Tibial nerve (tissue), 4 donors: ENCODE results near the gene AUH. TPM values are rescaled to one million over a fixed set of nuclear protein-coding genes. Genes with fewer than 3 reads are reported as not detected.

ENCODE experiments used
- DNase-seq, 2 donors: peaks; one replicate each; pipeline ENCODE4 v3.0.0-alpha.2; 2019; ENCODE audit warnings: low spot score in 2 of 2
- H3K27ac ChIP-seq, 4 donors: fragments of 200-600 bp; sonication (generic) in 3 of 4; one replicate each; pipeline ENCODE4 v1.5.1; 2017 to 2019; ENCODE audit warnings: mild to moderate bottlenecking in 1 of 4
- H3K27me3 ChIP-seq, 2 donors: fragments of 200-600 bp; sonication (generic) in 1 of 2; one replicate each; pipeline versions ENCODE4 v1.5.1 to v1.6.0; 2017 to 2019
- H3K36me3 ChIP-seq, 3 donors: fragments of 200-600 bp; sonication (generic); one replicate each; pipeline ENCODE4 v1.5.1; 2018 to 2019
- H3K4me1 ChIP-seq, 4 donors: fragments of 200-600 bp; sonication (generic) in 3 of 4; one replicate each; pipeline ENCODE4 v1.5.1; 2017 to 2019
- H3K4me3 ChIP-seq, 4 donors: fragments of 200-600 bp; sonication (generic) in 3 of 4; one replicate each; pipeline ENCODE4 v1.5.1; 2017 to 2019; ENCODE audit warnings: mild to moderate bottlenecking in 1 of 4, moderate library complexity in 1 of 4
- H3K9me3 ChIP-seq, 4 donors: fragments of 200-600 bp; sonication (generic) in 3 of 4; one replicate each; pipeline ENCODE4 v1.5.1; 2017 to 2019
- EP300 ChIP-seq, 2 donors: sonication (generic); formaldehyde crosslinking; IDR thresholded peaks; one replicate each; pipeline ENCODE4 v1.6.1; 2017; ENCODE audit warnings: antibody characterized with exemption in 2 of 2, mild to moderate bottlenecking in 1 of 2
- POLR2A ChIP-seq, 2 donors: fragments of 450-650 bp; IDR thresholded peaks; one replicate each; pipeline ENCODE4 v1.6.1; 2017; ENCODE audit warnings: antibody characterized with exemption in 2 of 2, mild to moderate bottlenecking in 2 of 2, moderate library complexity in 2 of 2
- WGBS, 2 donors: methylation state at CpG; one replicate each; pipeline ENCODE4 v1.1.5; 2018; 5-methylcytosine and 5-hydroxymethylcytosine counted together
- total RNA-seq, 4 donors: library from RNA; depleted of rRNA; stranded (reverse); fragments of >200 nt; gene quantifications; one replicate each; pipeline ENCODE4 v1.1.0, GENCODE V29; 2016
- TF ChIP-seq, protein P1 (sequence below), 5 experiments: fragments of 200-600 bp in 3 of 5; fragments of 450-650 bp in 2 of 5; sonication (generic) in 3 of 5; IDR thresholded peaks; one replicate each; pipeline ENCODE4 v1.5.1; 2016 to 2019; ENCODE audit warnings: antibody characterized with exemption in 5 of 5, mild to moderate bottlenecking in 3 of 5, moderate library complexity in 2 of 5

Gene AUH
- total RNA-seq, 4 donors from 2014 or later: 40.5 to 70.1 (median 44.9) TPM

DNA sequence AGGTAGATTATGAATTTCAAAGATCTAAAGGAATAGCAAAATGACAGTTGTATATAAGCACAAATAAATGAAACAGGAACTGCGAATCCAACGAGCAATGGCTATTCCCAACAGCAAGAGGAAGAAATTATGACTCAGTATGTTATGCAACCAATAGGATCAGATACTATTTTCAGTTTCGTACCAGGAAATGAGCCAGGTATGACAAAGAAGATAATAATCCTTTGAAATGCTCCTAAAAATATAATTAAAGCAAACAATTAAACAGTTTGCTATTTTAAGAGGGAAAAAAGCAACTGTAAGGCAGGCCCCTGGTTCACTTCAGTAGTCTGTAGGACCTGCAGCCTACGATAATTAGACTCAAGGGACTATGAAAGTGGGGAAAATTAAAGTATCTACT, 58.9 kb downstream of the AUH start:
- no peaks in the 10 kb centered on the region for H3K27me3 ChIP-seq
- DNase-seq: no peak
- no peak overlapping the region for H3K4me3 ChIP-seq
- H3K9me3 ChIP-seq: no peaks in the 10 kb centered on the region
- H3K36me3 ChIP-seq: no peaks in the 10 kb centered on the region
- WGBS, 2 donors: 48 to 66% methylated on average over 4 of the region's 4 CpGs
- H3K27ac ChIP-seq: peak overlapping the region in 3 of 4 donors; percentile 44 to 71 (median 67)
- peaks cover 0 to 73% (median 8%) of the 10 kb centered on the region in 4 donors for H3K4me1 ChIP-seq
- TF ChIP-seq EP300 (IDR thresholded peaks at IDR 0.05) (peak in 1 of 2 donors; percentile 82), POLR2A (IDR thresholded peaks at IDR 0.05) (no peak)

DNA sequence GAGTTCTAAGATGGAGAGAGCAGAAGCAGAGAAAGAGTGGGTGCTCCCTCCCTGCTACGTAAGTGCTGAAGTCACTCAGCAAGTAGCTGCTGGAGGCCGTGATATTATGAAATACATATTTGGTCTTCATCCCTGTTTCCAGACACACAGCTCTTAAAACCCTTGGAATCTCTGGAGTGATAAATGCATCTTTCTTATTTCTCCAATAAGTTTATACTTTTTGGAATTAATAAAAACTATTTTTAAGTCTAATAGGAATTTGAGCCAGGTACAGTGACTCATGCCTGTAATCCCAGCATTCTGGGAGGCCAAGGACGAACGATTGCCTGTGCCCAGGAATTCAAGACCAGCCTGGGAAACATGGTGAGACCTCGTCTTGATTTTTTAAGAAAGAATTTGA, 60.6 kb downstream of the AUH start:
- Histone ChIP-seq H3K27me3 (no peaks in the 10 kb centered on the region), H3K4me3 (no peak overlapping the region), H3K36me3 (peaks cover 0 to 9% (median 0%) of the 10 kb centered on the region in 3 donors), H3K27ac (peak overlapping the region in 2 of 4 donors; percentile 50 to 57), H3K4me1 (peaks cover 0 to 79% (median 8%) of the 10 kb centered on the region in 4 donors), H3K9me3 (no peaks in the 10 kb centered on the region)
- TF ChIP-seq, protein P1, sequence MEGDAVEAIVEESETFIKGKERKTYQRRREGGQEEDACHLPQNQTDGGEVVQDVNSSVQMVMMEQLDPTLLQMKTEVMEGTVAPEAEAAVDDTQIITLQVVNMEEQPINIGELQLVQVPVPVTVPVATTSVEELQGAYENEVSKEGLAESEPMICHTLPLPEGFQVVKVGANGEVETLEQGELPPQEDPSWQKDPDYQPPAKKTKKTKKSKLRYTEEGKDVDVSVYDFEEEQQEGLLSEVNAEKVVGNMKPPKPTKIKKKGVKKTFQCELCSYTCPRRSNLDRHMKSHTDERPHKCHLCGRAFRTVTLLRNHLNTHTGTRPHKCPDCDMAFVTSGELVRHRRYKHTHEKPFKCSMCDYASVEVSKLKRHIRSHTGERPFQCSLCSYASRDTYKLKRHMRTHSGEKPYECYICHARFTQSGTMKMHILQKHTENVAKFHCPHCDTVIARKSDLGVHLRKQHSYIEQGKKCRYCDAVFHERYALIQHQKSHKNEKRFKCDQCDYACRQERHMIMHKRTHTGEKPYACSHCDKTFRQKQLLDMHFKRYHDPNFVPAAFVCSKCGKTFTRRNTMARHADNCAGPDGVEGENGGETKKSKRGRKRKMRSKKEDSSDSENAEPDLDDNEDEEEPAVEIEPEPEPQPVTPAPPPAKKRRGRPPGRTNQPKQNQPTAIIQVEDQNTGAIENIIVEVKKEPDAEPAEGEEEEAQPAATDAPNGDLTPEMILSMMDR (IDR thresholded peaks at IDR 0.05): no peak
- TF ChIP-seq EP300 (IDR thresholded peaks at IDR 0.05) (peak in 1 of 2 donors; percentile 20), POLR2A (IDR thresholded peaks at IDR 0.05) (no peak)
- no peak for DNase-seq
- 71 to 78% methylated on average over 5 of the region's 5 CpGs for WGBS, 2 donors

DNA sequence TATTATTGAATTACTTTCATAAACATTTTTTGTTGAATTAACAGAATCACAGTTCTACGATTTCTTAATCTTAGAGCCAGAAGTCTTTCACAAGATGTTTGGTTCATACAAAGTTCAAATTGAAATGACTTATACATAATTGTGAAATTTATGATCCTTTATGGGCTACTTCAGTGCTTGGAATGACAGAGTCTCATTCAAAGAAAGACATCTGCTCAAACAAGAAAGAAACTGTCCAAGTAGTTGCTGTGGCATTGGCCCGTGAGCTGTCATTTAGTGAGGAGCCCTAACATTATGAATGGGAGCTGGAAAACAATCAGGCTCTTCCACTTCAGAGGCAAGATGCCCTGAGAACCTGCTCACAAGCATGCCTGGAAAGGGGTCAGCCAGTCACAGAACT, 63.4 kb downstream of the AUH start:
- peaks cover 0 to 35% (median under 1%) of the 10 kb centered on the region in 3 donors for H3K36me3 ChIP-seq
- WGBS, 2 donors: 32 to 41% methylated on average over 2 of the region's 2 CpGs
- DNase-seq: no peak
- no peaks in the 10 kb centered on the region for H3K27me3 ChIP-seq
- H3K27ac ChIP-seq: peak overlapping the region in 2 of 4 donors; percentile 38 to 58
- TF ChIP-seq EP300 (IDR thresholded peaks at IDR 0.05) (peak in 1 of 2 donors; percentile 52), POLR2A (IDR thresholded peaks at IDR 0.05) (no peak)
- H3K4me3 ChIP-seq: no peak overlapping the region
- no peaks in the 10 kb centered on the region for H3K9me3 ChIP-seq
- peaks cover 0 to 59% (median 8%) of the 10 kb centered on the region in 4 donors for H3K4me1 ChIP-seq

DNA sequence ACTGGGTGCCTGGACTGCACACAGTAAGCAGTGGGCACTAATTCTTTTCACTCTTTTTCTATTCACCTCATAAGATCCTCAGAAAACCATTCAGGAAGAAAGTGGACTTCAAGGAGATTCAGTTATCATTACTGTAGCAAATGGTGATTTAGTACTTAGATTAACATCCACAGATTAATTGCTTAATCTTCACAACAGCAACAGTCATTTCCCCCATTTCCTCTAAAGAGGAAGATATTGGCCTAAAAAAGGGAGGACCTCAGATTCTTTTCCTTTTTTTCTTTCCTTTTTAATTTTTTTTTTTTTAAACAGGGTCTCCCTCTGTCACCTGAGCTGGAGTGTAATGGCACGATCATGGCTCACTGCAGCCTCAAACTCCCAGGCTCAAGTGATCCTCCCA, 64.4 kb downstream of the AUH start:
- peaks cover 0 to 44% (median 4%) of the 10 kb centered on the region in 3 donors for H3K36me3 ChIP-seq
- peaks cover 0 to 50% (median 8%) of the 10 kb centered on the region in 4 donors for H3K4me1 ChIP-seq
- 83 to 100% methylated on average over 1 of the region's 1 CpG for WGBS, 2 donors
- H3K4me3 ChIP-seq: no peak overlapping the region
- H3K9me3 ChIP-seq: no peaks in the 10 kb centered on the region
- no peak for TF ChIP-seq EP300 (IDR thresholded peaks at IDR 0.05)
- no peak for TF ChIP-seq POLR2A (IDR thresholded peaks at IDR 0.05)
- TF ChIP-seq, protein P1 (IDR thresholded peaks at IDR 0.05): no peak
- H3K27ac ChIP-seq: peak overlapping the region in 1 of 4 donors; percentile 37
- no peak for DNase-seq
- H3K27me3 ChIP-seq: no peaks in the 10 kb centered on the region

DNA sequence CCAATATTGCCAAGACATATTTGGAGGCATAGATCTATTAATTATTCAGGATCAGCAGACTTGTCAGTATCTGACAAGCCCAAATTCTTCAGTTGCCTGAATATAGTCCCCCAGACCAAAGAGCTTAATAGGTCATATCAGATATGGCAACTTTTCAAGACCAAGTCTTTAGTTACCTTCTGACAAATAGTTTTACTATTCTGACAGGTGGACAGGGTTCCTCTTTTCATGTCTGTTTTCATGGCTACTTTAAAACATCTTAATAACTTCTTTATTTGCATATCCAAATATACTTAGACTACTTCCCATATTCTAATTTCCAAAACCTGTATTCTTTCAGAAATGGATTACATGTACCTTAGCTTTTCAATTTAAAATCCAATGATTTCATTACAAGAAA, 65.4 kb downstream of the AUH start:
- DNase-seq: no peak
- H3K27me3 ChIP-seq: no peaks in the 10 kb centered on the region
- H3K27ac ChIP-seq: no peak overlapping the region
- H3K4me1 ChIP-seq: peaks cover 0 to 40% (median 7%) of the 10 kb centered on the region in 4 donors
- H3K36me3 ChIP-seq: peaks cover 0 to 44% (median 4%) of the 10 kb centered on the region in 3 donors
- no peaks in the 10 kb centered on the region for H3K9me3 ChIP-seq
- no peak overlapping the region for H3K4me3 ChIP-seq
- TF ChIP-seq, protein P1 (IDR thresholded peaks at IDR 0.05): no peak
- TF ChIP-seq POLR2A (IDR thresholded peaks at IDR 0.05) (no peak), EP300 (IDR thresholded peaks at IDR 0.05) (no peak)

DNA sequence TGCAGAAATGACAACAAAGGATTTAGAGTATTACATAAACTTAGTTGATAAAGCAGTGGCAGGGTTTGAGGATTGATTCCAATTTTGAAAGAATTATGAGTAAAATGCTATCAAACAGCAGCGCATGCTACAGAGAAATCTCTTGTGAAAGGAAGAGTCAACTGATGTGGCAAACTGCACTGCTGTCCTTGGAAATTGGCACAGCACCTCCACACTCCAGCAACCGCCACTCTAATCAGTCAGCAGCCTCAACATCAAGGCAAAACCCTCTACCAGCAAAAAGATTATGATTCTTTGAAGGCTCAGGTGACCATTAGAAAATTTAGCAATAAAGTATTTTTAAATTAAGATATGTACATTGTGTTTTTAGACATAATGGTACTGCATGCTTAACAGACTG, 66.4 kb downstream of the AUH start:
- Histone ChIP-seq H3K27ac (no peak overlapping the region), H3K4me1 (peaks cover 0 to 30% (median 6%) of the 10 kb centered on the region in 4 donors), H3K27me3 (no peaks in the 10 kb centered on the region), H3K9me3 (no peaks in the 10 kb centered on the region), H3K4me3 (no peak overlapping the region), H3K36me3 (peaks cover 0 to 50% (median 4%) of the 10 kb centered on the region in 3 donors)
- DNase-seq: no peak
- TF ChIP-seq EP300 (IDR thresholded peaks at IDR 0.05): no peak
- no peak for TF ChIP-seq POLR2A (IDR thresholded peaks at IDR 0.05)
- TF ChIP-seq, protein P1 (IDR thresholded peaks at IDR 0.05): no peak
- WGBS, 2 donors: 90 to 93% methylated on average over 2 of the region's 2 CpGs
